ENCODE data around the gene EPS8L2. TPM values are rescaled to one million over a fixed set of nuclear protein-coding genes. Genes with fewer than 3 reads are reported as not detected.
A peak's percentile ranks its signal among the peaks of the same experiment; 100 is the strongest.

EPS8L2 gene
- total RNA-seq, 4 donors from 2014 or later: 257 to 1,130 (median 322) TPM

- TF ChIP-seq CTCF (IDR thresholded peaks at IDR 0.05): no peak
- no peak for TF ChIP-seq POLR2A (IDR thresholded peaks at IDR 0.05)
- no peak for TF ChIP-seq EP300 (IDR thresholded peaks at IDR 0.05; ENCODE audit: low read depth)
- no peak for TF ChIP-seq POLR2AphosphoS5 (IDR thresholded peaks at IDR 0.05)
- Histone ChIP-seq H3K9me3 (no peaks in the 10 kb centered on the region), H3K27me3 (no peaks in the 10 kb centered on the region), H3K27ac (no peak overlapping the region), H3K4me3 (no peak overlapping the region), H3K4me1 (peaks cover 21 to 28% (median 27%) of the 10 kb centered on the region in 4 donors), H3K36me3 (peaks cover 0 to 16% (median 0%) of the 10 kb centered on the region in 4 donors)
- intact Hi-C loops (cut with DNase I; ENCODE audit: low total_unique reads): no loop called here
- WGBS, 2 donors (ENCODE audit: low coverage in 1 of 2): 96% methylated on average over 9 of the region's 9 CpGs; no CpG with 5 or more reads in 1 of the 2 donors
- no peak for DNase-seq
- in situ Hi-C loops (cut with MboI; ENCODE audit: low pct_ligation_motif_present in 1 of 4, low pct_unique_long_range_greater_than_20kb in 1 of 4, low sequenced_read_pairs in 3 of 4): no loop called here
These were observed 67.8 kb downstream of the EPS8L2 start for GRCh38 chr11:773830-774229.

- in situ Hi-C loops (cut with MboI; ENCODE audit: low pct_ligation_motif_present in 1 of 4, low pct_unique_long_range_greater_than_20kb in 1 of 4, low sequenced_read_pairs in 3 of 4): no loop called here
- 76% methylated on average over 20 of the region's 20 CpGs; no CpG with 5 or more reads in 1 of the 2 donors for WGBS, 2 donors (ENCODE audit: low coverage in 1 of 2)
- Histone ChIP-seq H3K27me3 (no peaks in the 10 kb centered on the region), H3K4me1 (peaks cover 24 to 29% (median 27%) of the 10 kb centered on the region in 4 donors), H3K9me3 (no peaks in the 10 kb centered on the region), H3K4me3 (no peak overlapping the region), H3K27ac (no peak overlapping the region), H3K36me3 (peaks cover 0 to 16% (median 0%) of the 10 kb centered on the region in 4 donors)
- TF ChIP-seq POLR2A (IDR thresholded peaks at IDR 0.05) (no peak), CTCF (IDR thresholded peaks at IDR 0.05) (no peak), POLR2AphosphoS5 (IDR thresholded peaks at IDR 0.05) (no peak), EP300 (IDR thresholded peaks at IDR 0.05; ENCODE audit: low read depth) (no peak)
- no peak for DNase-seq
- intact Hi-C loops (cut with DNase I; ENCODE audit: low total_unique reads): no loop called here
These were observed 69.0 kb downstream of the EPS8L2 start for GRCh38 chr11:774873-775592.

GRCh38 chr11:776263-776560 lies 70.2 kb downstream of the EPS8L2 start:
- peak overlapping the region; percentile 93 to 97 (median 95) for H3K4me3 ChIP-seq
- H3K27me3 ChIP-seq: no peaks in the 10 kb centered on the region
- H3K36me3 ChIP-seq: peaks cover 0 to 5% (median 0%) of the 10 kb centered on the region in 4 donors
- 25 to 83% methylated on average over 1 to 11 of the region's 11 CpGs for WGBS, 2 donors (ENCODE audit: low coverage in 1 of 2)
- intact Hi-C loops (cut with DNase I; ENCODE audit: low total_unique reads): no loop called here
- DNase-seq: no peak
- H3K4me1 ChIP-seq: peaks cover 24 to 29% (median 27%) of the 10 kb centered on the region in 4 donors
- H3K27ac ChIP-seq: peak overlapping the region in 3 of 4 donors; percentile 88 to 93 (median 89)
- no peak for TF ChIP-seq EP300 (IDR thresholded peaks at IDR 0.05; ENCODE audit: low read depth)
- TF ChIP-seq POLR2AphosphoS5 (IDR thresholded peaks at IDR 0.05): no peak
- TF ChIP-seq CTCF (IDR thresholded peaks at IDR 0.05): no peak
- no peak for TF ChIP-seq POLR2A (IDR thresholded peaks at IDR 0.05)
- no peaks in the 10 kb centered on the region for H3K9me3 ChIP-seq
- in situ Hi-C loops (cut with MboI; ENCODE audit: low pct_ligation_motif_present in 1 of 4, low pct_unique_long_range_greater_than_20kb in 1 of 4, low sequenced_read_pairs in 3 of 4): no loop called here

GRCh38 chr11:776561-777287 lies 70.7 kb downstream of the EPS8L2 start:
- WGBS, 2 donors (ENCODE audit: low coverage in 1 of 2): 1% methylated on average over 19 of the region's 65 CpGs; no CpG with 5 or more reads in 1 of the 2 donors
- Histone ChIP-seq H3K4me3 (peak overlapping the region; percentile 93 to 97 (median 95)), H3K4me1 (peaks cover 24 to 29% (median 27%) of the 10 kb centered on the region in 4 donors), H3K36me3 (no peaks in the 10 kb centered on the region), H3K27ac (peak overlapping the region; percentile 88 to 93 (median 89)), H3K27me3 (no peaks in the 10 kb centered on the region), H3K9me3 (no peaks in the 10 kb centered on the region)
- TF ChIP-seq EP300 (IDR thresholded peaks at IDR 0.05; ENCODE audit: low read depth): no peak
- DNase-seq: no peak
- intact Hi-C loops (cut with DNase I; ENCODE audit: low total_unique reads): no loop called here
- in situ Hi-C loops (cut with MboI; ENCODE audit: low pct_ligation_motif_present in 1 of 4, low pct_unique_long_range_greater_than_20kb in 1 of 4, low sequenced_read_pairs in 3 of 4): no loop called here

Other genes starting within 250 kb of the EPS8L2 start
- 100 to 1,000 TPM; 151 to 309 (median 198) TPM for gene RNH1, start 199.0 kb upstream of the EPS8L2 start, total RNA-seq
- gene HRAS, start 170.7 kb upstream of the EPS8L2 start, total RNA-seq: 10 to 100 TPM; 31.0 to 57.1 (median 33.9) TPM
- 1 to 10 TPM; 2.3 to 8.4 (median 3.1) TPM for gene LRRC56, start 168.7 kb upstream of the EPS8L2 start, total RNA-seq
- gene LMNTD2, start 145.5 kb upstream of the EPS8L2 start, total RNA-seq: 10 to 100 TPM; 14.8 to 89.0 (median 16.6) TPM
- gene RASSF7, start 145.3 kb upstream of the EPS8L2 start, total RNA-seq: 100 to 1,000 TPM; 131 to 247 (median 213) TPM
- gene PHRF1, start 129.8 kb upstream of the EPS8L2 start, total RNA-seq: 10 to 100 TPM; 28.4 to 60.6 (median 43.2) TPM
- 100 to 1,000 TPM in 1 of 4 donors, 10 to 100 TPM in 3; 40.4 to 122 (median 49.9) TPM for gene IRF7, start 90.3 kb upstream of the EPS8L2 start, total RNA-seq
- 1,000 to 10,000 TPM in 1 of 4 donors, 100 to 1,000 TPM in 3; 256 to 1,063 (median 597) TPM for gene CDHR5, start 81.3 kb upstream of the EPS8L2 start, total RNA-seq
- gene SCT, start 79.0 kb upstream of the EPS8L2 start, total RNA-seq: not detected
- gene DRD4, start 69.0 kb upstream of the EPS8L2 start, total RNA-seq: not detected
- gene DEAF1, start 11.0 kb upstream of the EPS8L2 start, total RNA-seq: 10 to 100 TPM; 24.4 to 84.5 (median 34.0) TPM
- 100 to 1,000 TPM in 1 of 4 donors, 10 to 100 TPM in 3; 19.3 to 121 (median 41.8) TPM for gene TMEM80, start 10.4 kb upstream of the EPS8L2 start, total RNA-seq
- 100 to 1,000 TPM; 124 to 164 (median 141) TPM for gene TALDO1, start 41.2 kb downstream of the EPS8L2 start, total RNA-seq
- 100 to 1,000 TPM in 1 of 4 donors, 10 to 100 TPM in 3; 28.0 to 239 (median 38.4) TPM for gene GATD1, start 71.3 kb downstream of the EPS8L2 start, total RNA-seq
- gene CEND1, start 83.9 kb downstream of the EPS8L2 start, total RNA-seq: 1 to 10 TPM in 1 of 4 donors, under 1 TPM in 1, not detected in 2; 0.79 to 1.2 TPM
- gene SLC25A22, start 92.0 kb downstream of the EPS8L2 start, total RNA-seq: 10 to 100 TPM in 2 of 4 donors, 1 to 10 TPM in 2; 6.0 to 28.3 (median 9.7) TPM
- gene PIDD1, start 99.0 kb downstream of the EPS8L2 start, total RNA-seq: 100 to 1,000 TPM in 2 of 4 donors, 10 to 100 TPM in 2; 26.0 to 185 (median 70.5) TPM
- 100 to 1,000 TPM; 273 to 670 (median 466) TPM for gene RPLP2, start 103.7 kb downstream of the EPS8L2 start, total RNA-seq
- 100 to 1,000 TPM in 3 of 4 donors, 10 to 100 TPM in 1; 61.7 to 821 (median 134) TPM for gene PNPLA2, start 112.7 kb downstream of the EPS8L2 start, total RNA-seq
- gene CRACR2B, start 121.7 kb downstream of the EPS8L2 start, total RNA-seq: 100 to 1,000 TPM in 3 of 4 donors, 10 to 100 TPM in 1; 82.7 to 373 (median 210) TPM
- gene CD151, start 126.7 kb downstream of the EPS8L2 start, total RNA-seq: 100 to 1,000 TPM; 252 to 650 (median 429) TPM
- gene POLR2L, start 136.3 kb downstream of the EPS8L2 start, total RNA-seq: 10 to 100 TPM in 3 of 4 donors, 1 to 10 TPM in 1; 9.7 to 66.6 (median 32.7) TPM
- 10 to 100 TPM; 25.1 to 75.0 (median 32.4) TPM for gene TSPAN4, start 136.6 kb downstream of the EPS8L2 start, total RNA-seq
- 10 to 100 TPM; 15.3 to 58.2 (median 41.4) TPM for gene CHID1, start 204.6 kb downstream of the EPS8L2 start, total RNA-seq
- 100 to 1,000 TPM in 2 of 4 donors, 10 to 100 TPM in 2; 70.5 to 130 (median 102) TPM for gene AP2A2, start 219.6 kb downstream of the EPS8L2 start, total RNA-seq